GM19438 (cell line): ENCODE data around the gene ZNF787.

Experiments
- ATAC-seq: cut with Tn5 transposase; IDR thresholded peaks from one replicate; pipeline ENCODE4 v1.9.1; 2021; ENCODE audit warnings: low read depth; ENCODE audit not compliant: unreplicated experiment

Gene ZNF787

DNA sequence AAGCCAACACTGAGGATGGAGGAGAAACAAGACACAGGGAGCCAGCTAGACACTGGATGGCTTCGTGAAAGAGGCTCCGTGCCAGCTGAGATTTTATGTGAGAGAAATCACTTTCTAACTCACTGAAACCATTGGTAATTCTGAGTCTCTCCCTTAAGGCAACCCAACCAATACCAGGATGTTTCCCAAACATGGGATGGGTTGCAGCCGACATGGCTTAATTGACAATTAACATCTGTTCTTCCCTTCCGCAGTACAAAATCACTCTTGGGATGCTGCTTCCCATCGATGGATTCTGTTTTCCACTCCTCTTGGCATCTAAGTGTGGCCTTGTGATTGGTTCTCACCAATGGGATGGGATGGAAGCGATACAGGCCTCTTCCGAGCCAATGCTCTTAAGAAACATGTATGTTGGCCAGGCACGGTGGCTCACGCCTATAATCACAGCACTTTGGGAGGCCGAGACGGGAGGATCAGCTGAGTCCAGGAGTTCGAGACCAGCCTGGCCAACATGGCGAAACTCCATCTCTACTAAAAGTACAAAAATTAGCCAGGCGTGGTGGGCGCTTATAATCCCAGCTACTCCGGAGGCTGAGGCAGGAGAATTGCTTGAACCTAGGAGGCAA, 2.3 kb upstream of the ZNF787 start:
- ATAC-seq: no peak

GRCh38 chr19:56120371-56121179, 520 bp downstream of the ZNF787 start:
- ATAC-seq: peak; percentile 27

GRCh38 chr19:56120002-56120370, 1.1 kb downstream of the ZNF787 start:
- no peak for ATAC-seq

DNA sequence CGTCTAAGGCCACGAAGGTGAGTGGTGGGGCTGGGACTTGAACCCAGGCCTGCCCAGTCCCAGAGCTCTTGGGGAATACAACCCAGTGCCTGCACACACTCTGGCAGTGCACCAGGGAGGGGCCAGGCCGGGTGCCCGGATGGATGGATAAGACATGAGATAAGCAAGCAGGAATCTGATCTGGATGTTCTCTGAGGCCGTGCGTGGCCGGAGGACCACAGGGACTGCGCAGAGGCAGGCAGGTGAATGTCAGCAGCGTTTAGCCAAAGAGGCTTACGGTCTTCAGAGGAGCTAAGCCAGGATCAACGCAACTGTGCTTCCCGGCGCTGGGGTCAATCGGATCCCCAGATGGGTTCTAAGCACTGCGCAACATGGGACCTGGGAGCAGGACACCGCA, 1.5 kb downstream of the ZNF787 start:
- no peak for ATAC-seq

DNA sequence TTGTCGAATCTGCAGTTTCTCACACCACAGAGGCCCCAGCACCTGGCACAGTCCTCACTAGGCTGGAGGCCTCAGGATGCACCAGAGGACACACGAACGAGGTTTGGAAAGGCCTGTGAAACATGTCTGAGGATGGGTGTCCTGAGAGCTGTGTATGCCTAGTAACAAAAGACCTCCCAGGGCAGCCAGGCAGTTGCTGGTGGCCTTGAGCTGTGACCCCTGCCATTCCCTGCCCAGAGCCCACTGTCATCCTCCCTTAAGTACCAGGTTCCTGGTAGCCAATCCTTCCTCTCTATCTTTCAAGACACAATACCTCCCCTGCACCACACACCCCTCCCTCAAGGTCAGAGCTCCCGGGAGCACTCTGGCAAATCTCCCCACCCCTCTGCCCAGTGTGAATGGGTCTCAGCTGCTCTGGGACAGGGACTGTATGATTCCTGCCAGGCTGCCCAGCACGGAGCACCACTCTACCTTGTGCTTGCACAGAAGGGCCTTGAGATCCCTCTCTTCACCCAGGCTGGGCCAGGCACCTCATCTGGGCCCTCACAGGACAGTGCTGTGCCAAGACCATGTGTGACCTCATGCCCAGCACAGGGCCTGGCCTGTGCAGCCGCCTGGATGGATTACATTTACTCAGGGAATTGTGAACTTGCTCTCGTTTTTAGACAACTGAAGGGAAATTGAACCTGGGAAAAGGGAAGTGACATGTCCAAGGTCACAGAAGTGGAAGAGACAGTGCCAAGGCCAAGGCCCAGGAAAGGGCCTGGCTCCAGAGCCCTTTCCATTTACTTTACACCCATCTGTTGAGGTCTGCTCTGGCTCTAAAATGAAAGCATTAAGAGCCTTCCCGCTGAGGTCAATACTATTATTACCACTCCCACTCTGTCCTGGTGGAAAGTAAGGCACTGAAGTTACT, 2.2 kb downstream of the ZNF787 start:
- no peak for ATAC-seq

DNA sequence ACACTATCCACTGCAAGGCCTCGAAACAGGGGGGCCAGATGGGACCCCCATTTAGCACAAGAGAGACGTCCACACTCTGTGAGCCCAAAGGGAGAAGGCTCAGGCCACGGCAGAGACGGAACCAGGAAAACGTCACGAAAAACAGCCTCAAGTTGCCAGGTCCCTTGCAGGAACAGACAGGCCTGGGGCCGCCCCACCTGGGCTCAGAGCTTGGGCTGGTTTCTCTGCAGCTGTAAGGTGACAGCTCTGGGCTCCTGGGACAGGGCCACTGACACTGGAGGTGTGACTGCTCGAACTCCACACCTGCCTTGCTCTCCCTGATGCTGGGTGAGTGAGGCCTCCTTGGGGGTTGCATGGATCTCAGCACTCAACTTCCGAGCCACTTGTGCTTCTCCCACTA, 3.2 kb downstream of the ZNF787 start:
- no peak for ATAC-seq

DNA sequence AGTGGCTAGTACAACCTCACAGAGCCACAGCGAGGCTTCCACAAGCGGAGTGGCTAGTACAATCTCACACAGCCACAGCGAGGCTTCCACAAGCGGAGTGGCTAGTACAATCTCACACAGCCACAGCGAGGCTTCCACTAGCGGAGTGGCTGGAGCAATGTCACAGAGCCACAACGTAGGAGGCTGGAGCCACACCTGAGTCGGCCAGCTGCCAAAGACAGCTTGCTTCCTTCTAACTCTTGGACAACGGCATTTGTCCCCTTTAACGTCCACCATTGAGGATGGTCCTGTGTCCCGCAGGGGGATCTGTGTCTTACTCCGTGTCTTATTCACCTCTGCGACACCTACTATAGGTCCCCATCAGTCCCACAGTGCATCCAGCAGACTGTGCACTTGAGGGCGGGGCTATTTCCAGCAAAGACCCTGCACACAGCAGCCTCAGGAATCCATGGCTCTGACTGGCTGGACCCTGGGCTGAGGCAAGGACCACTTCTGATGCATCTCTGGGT, 3.7 kb downstream of the ZNF787 start:
- ATAC-seq: no peak

GRCh38 chr19:56116606-56117005, 4.5 kb downstream of the ZNF787 start:
- ATAC-seq: no peak

DNA sequence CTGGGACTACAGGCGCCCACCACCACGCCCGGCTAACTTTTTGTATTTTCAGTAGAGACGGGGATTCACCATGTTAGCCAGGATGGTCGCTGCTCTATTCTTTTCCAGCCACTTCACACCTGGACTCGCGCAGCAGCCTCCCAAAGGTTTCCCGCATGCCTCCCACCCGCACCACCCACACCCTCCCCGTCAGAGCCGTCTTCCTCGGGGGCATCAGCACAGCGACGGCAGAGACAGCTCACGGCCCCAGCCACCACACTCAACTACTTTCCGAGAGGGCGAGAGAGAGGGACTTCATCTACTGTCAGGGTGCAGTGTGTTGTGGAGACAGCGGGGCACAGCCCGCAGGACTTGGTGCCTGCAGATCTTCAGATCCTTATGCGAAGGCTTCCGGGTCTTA, 5.6 kb downstream of the ZNF787 start:
- ATAC-seq: no peak

DNA sequence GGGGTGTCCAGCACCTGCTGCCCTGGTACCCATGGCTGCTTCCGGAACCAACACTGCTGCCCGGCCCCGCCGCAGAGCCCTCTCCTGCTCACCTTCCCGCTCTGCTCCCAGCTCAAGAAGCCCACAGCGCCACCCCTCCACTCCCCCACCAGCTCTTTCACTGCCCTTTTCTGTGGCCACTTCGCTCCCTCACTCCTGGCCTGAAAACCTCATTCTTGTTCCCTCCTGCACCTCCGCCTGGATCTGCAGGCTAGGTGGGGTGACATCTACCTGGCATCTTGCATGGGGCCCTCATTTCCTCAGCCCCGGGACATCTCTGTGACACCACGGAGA, 6.4 kb downstream of the ZNF787 start:
- no peak for ATAC-seq

DNA sequence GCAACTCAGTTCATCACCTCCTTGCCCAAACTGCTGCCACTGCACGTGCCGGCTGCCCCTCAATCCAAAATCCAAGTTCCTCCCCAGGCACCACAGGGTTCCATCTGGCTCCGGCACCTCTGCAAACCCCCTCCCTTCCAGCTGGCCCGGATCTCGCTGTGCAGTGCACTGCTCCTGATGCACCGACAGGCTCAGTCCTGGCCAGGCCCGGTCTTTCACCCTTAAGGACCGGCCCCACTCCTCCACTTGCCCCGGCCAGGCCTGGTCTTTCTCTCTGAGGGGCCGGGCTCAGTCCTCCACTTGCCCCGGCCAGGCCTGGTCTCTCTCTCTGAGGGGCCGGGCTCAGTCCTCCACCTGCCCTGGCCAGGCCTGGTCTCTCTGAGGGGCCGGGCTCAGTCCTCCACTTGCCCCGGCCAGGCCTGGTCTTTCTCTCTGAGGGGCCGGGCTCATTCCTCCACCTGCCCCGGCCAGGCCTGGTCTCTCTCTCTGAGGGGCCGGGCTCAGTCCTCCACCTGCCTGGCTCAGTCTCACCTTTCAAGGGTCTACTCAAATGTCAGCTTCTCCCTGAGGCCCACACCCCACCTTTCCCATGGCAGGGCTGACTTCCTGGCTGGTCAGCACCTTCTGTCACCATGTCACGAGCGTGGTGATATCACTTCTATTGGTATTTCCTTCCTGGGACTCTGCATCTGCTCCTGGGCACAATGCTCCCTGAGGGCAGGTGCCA, 6.9 kb downstream of the ZNF787 start:
- ATAC-seq: no peak

DNA sequence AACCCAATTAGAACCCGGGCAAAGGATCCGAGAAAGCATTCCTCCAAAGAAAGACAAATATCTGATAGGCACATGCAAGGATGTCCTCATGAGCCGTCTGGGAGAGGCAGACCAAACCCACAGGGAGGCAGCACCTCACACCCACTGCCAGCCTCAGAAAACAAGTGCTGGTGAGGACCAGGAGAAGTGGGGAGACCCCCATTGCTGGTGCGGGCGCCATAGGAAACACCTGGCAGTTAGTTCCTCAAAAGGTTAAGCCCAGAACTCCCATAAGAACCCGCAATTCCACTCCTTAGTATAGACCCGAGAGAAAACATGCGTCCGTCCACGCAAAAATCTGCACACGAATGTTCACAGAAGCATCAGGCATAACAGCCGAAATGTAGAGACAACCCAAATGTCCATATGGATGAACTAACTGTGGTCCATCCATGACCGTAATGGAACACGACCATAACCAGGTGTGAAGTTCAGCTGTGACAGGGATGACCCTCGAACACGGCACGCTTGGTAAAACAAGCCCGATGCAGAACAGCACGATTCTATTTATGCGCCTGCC, 7.9 kb downstream of the ZNF787 start:
- ATAC-seq: no peak

GRCh38 chr19:56112313-56112709, 8.8 kb downstream of the ZNF787 start:
- no peak for ATAC-seq

- no peak for ATAC-seq
These were observed 9.3 kb downstream of the ZNF787 start for GRCh38 chr19:56111601-56112312.

- ATAC-seq: no peak
These were observed 10.3 kb downstream of the ZNF787 start for GRCh38 chr19:56110515-56111448.

DNA sequence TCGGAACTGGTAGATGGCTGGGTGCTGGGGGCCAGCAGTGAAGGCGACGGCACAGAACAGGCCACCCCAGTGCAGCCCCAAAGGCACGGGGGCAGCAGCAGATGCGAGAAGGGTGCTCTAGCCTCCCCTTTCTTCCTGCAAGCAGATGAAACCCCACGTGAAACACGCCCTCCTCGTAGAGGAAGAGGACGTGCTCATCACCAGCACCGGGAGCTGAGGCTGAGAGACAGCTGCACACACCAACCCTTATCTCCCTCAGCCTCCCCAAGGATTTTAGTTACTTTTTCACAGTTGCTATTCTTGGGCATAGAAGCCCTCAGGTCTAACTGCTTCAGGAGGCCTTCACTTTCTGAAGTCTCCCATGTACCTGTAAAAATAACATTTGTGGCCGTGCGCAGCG, 11.9 kb downstream of the ZNF787 start:
- peak; percentile 44 for ATAC-seq

DNA sequence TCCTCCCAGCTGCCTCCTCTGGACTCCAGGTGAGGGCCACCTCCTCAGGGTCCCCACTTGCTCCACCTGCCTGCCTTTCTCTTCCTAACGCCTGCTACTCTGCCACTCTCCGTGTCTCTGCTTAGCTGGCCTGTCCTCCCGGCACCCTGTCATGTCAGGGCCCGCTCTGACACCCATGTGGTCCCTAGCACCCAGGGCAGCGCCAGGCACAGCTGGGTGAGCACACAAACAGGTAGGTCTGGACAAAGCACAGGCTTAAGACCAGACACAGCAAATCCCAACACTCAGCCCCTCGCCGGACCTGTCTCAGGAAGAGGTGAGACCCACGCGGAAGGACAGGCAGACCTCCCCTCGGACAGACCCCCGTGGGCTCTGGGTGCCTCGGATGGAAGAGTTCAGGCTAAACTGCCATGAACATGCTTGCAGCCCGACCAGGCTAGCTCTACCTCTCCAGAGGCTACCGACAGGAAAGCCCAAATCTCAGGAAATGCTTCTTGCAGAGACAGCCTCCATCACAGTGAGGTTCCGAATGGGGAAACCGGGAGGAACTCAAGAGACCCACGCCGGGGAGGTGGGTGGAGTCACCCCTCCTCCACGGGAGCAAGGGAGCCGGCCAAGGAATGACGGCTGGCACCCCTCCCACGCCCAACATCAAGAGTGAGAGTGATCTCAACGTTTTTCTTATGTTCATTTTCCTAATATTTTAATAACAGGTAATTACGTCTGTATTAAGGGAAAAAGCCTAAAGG, 12.5 kb downstream of the ZNF787 start:
- no peak for ATAC-seq
